ENCODE measurements around the gene REXO4.
"Not testable (repeated sequence)": the region's sequence is repeated elsewhere in the genome, so short reads cannot be mapped to it uniquely, and the experiment has no call there.

Gene REXO4

GRCh38 chr9:133417541-133418461 is at the start of gene REXO4:
REXO4 (minus strand) TSS chr9:133418010; CDS start chr9:133417844, 166 bp downstream.
- DNase-seq (ENCODE audit: low spot score) = peak; percentile 89

GRCh38 chr9:133467101-133467500 is 49.3 kb upstream of the REXO4 start:
- DNase-seq (ENCODE audit: low spot score) = no peak

- no peak for DNase-seq (ENCODE audit: low spot score)
Observed at GRCh38 chr9:133465984-133466383, 48.2 kb upstream of the REXO4 start.

- no peak for DNase-seq (ENCODE audit: low spot score)
Observed at GRCh38 chr9:133464638-133465037, 46.8 kb upstream of the REXO4 start.

GRCh38 chr9:133463864-133464615 is 46.2 kb upstream of the REXO4 start:
- no peak for DNase-seq (ENCODE audit: low spot score)

- peak; percentile 54 for DNase-seq (ENCODE audit: low spot score)
Observed at GRCh38 chr9:133463234-133463863, 45.5 kb upstream of the REXO4 start.

GRCh38 chr9:133461975-133462374 is 44.2 kb upstream of the REXO4 start:
- DNase-seq (ENCODE audit: low spot score) = peak; percentile 71

GRCh38 chr9:133460405-133461175 is 42.8 kb upstream of the REXO4 start:
- DNase-seq (ENCODE audit: low spot score) = peak; percentile 48

- peak; percentile 98 for DNase-seq (ENCODE audit: low spot score)
Observed at GRCh38 chr9:133459476-133460404, 41.9 kb upstream of the REXO4 start, which contains the start of gene CACFD1. CACFD1 (plus strand) TSS chr9:133459978; CDS start chr9:133460067, 89 bp downstream.

- peak; percentile 52 for DNase-seq (ENCODE audit: low spot score)
Observed at GRCh38 chr9:133458643-133459312, 41.0 kb upstream of the REXO4 start.

GRCh38 chr9:133457748-133458147 is 39.9 kb upstream of the REXO4 start:
- no peak for DNase-seq (ENCODE audit: low spot score)

- DNase-seq (ENCODE audit: low spot score) = no peak
Observed at GRCh38 chr9:133457233-133457632, 39.4 kb upstream of the REXO4 start.

- DNase-seq (ENCODE audit: low spot score) = no peak
Observed at GRCh38 chr9:133456409-133456808, 38.6 kb upstream of the REXO4 start.

- no peak for DNase-seq (ENCODE audit: low spot score)
Observed at GRCh38 chr9:133455936-133456335, 38.1 kb upstream of the REXO4 start.

GRCh38 chr9:133454943-133455673 is 37.3 kb upstream of the REXO4 start:
- no peak for DNase-seq (ENCODE audit: low spot score)

GRCh38 chr9:133454325-133454724 is 36.5 kb upstream of the REXO4 start:
- DNase-seq (ENCODE audit: low spot score) = no peak

GRCh38 chr9:133453651-133454050 is 35.8 kb upstream of the REXO4 start:
- DNase-seq (ENCODE audit: low spot score) = no peak

- DNase-seq (ENCODE audit: low spot score) = no peak
Observed at GRCh38 chr9:133452562-133452961, 34.8 kb upstream of the REXO4 start.

GRCh38 chr9:133451865-133452264 is 34.1 kb upstream of the REXO4 start:
- DNase-seq (ENCODE audit: low spot score) = not testable (repeated sequence)

Data from cerebellar cortex (tissue), 1 donor.